Mucosa of rectum (tissue), 2 donors: ENCODE data around the gene GALNT3.

Experiments used
- H3K27ac ChIP-seq, 2 donors: one replicate each; pipeline ENCODE4 v1.7.0; 2013; ENCODE audit warnings: inconsistent platforms in 2 of 2, low read depth in 2 of 2, low read length in 2 of 2
- H3K27me3 ChIP-seq, 2 donors: one replicate each; pipeline ENCODE4 v1.7.0; 2013; ENCODE audit warnings: low read length in 2 of 2; ENCODE audit not compliant: control insufficient read depth in 2 of 2, insufficient read depth in 2 of 2
- H3K36me3 ChIP-seq, 2 donors: one replicate each; pipeline ENCODE4 v1.7.0; 2013; ENCODE audit warnings: low read length in 2 of 2; ENCODE audit not compliant: control insufficient read depth in 2 of 2, insufficient read depth in 2 of 2
- H3K4me1 ChIP-seq, 2 donors: one replicate each; pipeline ENCODE4 v1.7.0; 2013; ENCODE audit warnings: low read length in 2 of 2, mild to moderate bottlenecking in 1 of 2; ENCODE audit not compliant: control insufficient read depth in 2 of 2, insufficient read depth in 2 of 2
- H3K4me3 ChIP-seq, 2 donors: one replicate each; pipeline ENCODE4 v1.7.0; 2013; ENCODE audit warnings: low read length in 2 of 2
- H3K9ac ChIP-seq, 2 donors: one replicate each; pipeline ENCODE4 v1.7.0; 2013; ENCODE audit warnings: low read length in 2 of 2, low read depth in 1 of 2, mild to moderate bottlenecking in 1 of 2
- H3K9me3 ChIP-seq, 2 donors: one replicate each; pipeline ENCODE4 v1.7.0; 2013; ENCODE audit warnings: low read length in 2 of 2; ENCODE audit not compliant: control insufficient read depth in 2 of 2
- donor health status: healthy.
- donor health status: Normal muscosa, but diverticular disease.

The GALNT3 gene

GRCh38 chr2:165700531-165700930 is 93.5 kb downstream of the GALNT3 start:
- H3K9ac ChIP-seq: no peak overlapping the region
- no peak overlapping the region for H3K4me3 ChIP-seq
- no peak overlapping the region for H3K27ac ChIP-seq

DNA sequence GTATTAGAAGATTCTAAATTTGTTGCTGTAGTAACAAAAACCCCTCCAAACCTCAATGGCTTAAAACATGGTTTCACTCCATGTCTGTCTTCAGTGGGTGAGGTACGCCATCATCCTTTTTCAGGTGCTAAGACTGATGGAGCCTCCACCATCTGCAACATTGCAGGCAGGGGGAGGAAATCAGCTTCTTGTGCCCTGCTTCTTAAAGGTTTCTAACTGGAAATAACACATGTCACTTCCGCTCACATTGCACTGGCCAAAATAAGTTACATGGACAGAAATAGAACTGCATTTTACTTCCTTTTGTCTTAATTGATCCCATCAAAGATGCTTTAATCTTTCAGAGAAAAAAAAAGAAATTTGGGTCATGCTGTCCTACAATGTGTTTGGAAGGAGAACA is 94.1 kb downstream of the GALNT3 start:
- H3K4me1 ChIP-seq: peaks cover 0 to 2% of the 10 kb centered on the region in 2 donors
- no peak overlapping the region for H3K9ac ChIP-seq
- no peaks in the 10 kb centered on the region for H3K9me3 ChIP-seq
- H3K36me3 ChIP-seq: no peaks in the 10 kb centered on the region
- no peak overlapping the region for H3K4me3 ChIP-seq
- no peak overlapping the region for H3K27ac ChIP-seq
- H3K27me3 ChIP-seq: no peaks in the 10 kb centered on the region

More at GRCh38 chr2:165700531-165700930, 93.5 kb downstream of the GALNT3 start:
- Histone ChIP-seq H3K36me3 (no peaks in the 10 kb centered on the region), H3K27me3 (no peaks in the 10 kb centered on the region), H3K9me3 (no peaks in the 10 kb centered on the region), H3K4me1 (peaks cover 0 to 2% of the 10 kb centered on the region in 2 donors)

- Histone ChIP-seq H3K36me3 (no peaks in the 10 kb centered on the region), H3K9ac (no peak overlapping the region), H3K9me3 (no peaks in the 10 kb centered on the region), H3K4me3 (no peak overlapping the region), H3K27me3 (no peaks in the 10 kb centered on the region), H3K4me1 (peaks cover 0 to 2% of the 10 kb centered on the region in 2 donors), H3K27ac (no peak overlapping the region)
Measured at GRCh38 chr2:165698444-165698884, 95.6 kb downstream of the GALNT3 start.

- H3K9ac ChIP-seq: no peak overlapping the region
- H3K4me1 ChIP-seq: peaks cover 0 to 2% of the 10 kb centered on the region in 2 donors
- no peaks in the 10 kb centered on the region for H3K9me3 ChIP-seq
- no peak overlapping the region for H3K27ac ChIP-seq
- no peaks in the 10 kb centered on the region for H3K36me3 ChIP-seq
- H3K4me3 ChIP-seq: no peak overlapping the region
- H3K27me3 ChIP-seq: no peaks in the 10 kb centered on the region
Measured at GRCh38 chr2:165697748-165698443, 96.2 kb downstream of the GALNT3 start.
